Brain microvascular endothelial cell (primary cell): Measurements from ENCODE around the gene RXFP2.
A peak's percentile ranks its signal among the peaks of the same experiment; 100 is the strongest.

Experiments used
- DNase-seq: peaks from one replicate; pipeline ENCODE4 v3.0.0-alpha.2; 2020
- H3K27ac ChIP-seq: fragments of 250-450 bp; sonication (Bioruptor Pico); 2 replicates; pipeline ENCODE4 v1.5.1; 2020; ENCODE audit warnings: mild to moderate bottlenecking, moderate library complexity
- H3K27me3 ChIP-seq: fragments of 250-450 bp; sonication (Bioruptor Pico); replicated peaks from 2 replicates; pipeline ENCODE4 v1.5.1; 2020; ENCODE audit warnings: mild to moderate bottlenecking
- H3K36me3 ChIP-seq: fragments of 250-450 bp; sonication (Bioruptor Pico); replicated peaks from 2 replicates; pipeline ENCODE4 v1.5.1; 2020; ENCODE audit warnings: mild to moderate bottlenecking
- H3K4me3 ChIP-seq: 2 replicates; pipeline ENCODE4 v1.5.1; 2011; ENCODE audit warnings: low read depth, mild to moderate bottlenecking, control low read depth, low read length, moderate library complexity
- in situ Hi-C: cut with HindIII; loops from 2 replicates; pipeline ENCODE4 v1.10.0; 2017; ENCODE audit warnings: low sequenced_read_pairs, low pct_ligation_motif_present
- TF ChIP-seq, protein P1 (sequence below): IDR thresholded peaks from 2 replicates; pipeline ENCODE4 v1.5.1; 2011; ENCODE audit warnings: low read depth, mild to moderate bottlenecking, moderate library complexity, low read length, control low read depth, inconsistent platforms; ENCODE audit errors: missing control alignments

RXFP2 gene

DNA sequence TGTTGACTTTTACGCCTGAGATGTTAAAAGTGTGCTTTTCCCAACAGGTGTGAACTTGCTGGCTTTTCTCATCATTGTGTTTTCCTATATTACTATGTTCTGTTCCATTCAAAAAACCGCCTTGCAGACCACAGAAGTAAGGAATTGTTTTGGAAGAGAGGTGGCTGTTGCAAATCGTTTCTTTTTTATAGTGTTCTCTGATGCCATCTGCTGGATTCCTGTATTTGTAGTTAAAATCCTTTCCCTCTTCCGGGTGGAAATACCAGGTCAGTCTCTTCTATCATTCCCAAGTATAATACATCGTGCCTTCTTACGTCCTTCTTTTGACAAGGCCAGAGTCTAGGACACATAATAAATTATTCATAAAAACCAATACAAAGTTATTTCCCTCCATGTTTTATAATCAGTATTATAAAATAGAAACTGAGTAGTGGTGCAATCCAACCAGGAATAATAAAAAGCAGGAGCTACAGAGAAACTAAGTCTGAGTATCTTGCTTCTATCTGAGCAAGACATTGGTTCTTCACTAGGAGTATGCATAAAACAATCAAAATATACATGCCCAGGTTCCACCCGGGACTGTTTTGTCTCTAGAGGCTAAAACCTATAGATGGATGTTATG is 57.9 kb downstream of the RXFP2 start:
- Histone ChIP-seq H3K4me3 (no peak overlapping the region), H3K36me3 (no peaks in the 10 kb centered on the region), H3K27me3 (no peaks in the 10 kb centered on the region), H3K27ac (no peak overlapping the region)
- peak; percentile 17 for DNase-seq
- in situ Hi-C loops, result no loop called here
- TF ChIP-seq, protein P1, sequence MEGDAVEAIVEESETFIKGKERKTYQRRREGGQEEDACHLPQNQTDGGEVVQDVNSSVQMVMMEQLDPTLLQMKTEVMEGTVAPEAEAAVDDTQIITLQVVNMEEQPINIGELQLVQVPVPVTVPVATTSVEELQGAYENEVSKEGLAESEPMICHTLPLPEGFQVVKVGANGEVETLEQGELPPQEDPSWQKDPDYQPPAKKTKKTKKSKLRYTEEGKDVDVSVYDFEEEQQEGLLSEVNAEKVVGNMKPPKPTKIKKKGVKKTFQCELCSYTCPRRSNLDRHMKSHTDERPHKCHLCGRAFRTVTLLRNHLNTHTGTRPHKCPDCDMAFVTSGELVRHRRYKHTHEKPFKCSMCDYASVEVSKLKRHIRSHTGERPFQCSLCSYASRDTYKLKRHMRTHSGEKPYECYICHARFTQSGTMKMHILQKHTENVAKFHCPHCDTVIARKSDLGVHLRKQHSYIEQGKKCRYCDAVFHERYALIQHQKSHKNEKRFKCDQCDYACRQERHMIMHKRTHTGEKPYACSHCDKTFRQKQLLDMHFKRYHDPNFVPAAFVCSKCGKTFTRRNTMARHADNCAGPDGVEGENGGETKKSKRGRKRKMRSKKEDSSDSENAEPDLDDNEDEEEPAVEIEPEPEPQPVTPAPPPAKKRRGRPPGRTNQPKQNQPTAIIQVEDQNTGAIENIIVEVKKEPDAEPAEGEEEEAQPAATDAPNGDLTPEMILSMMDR, result peak; percentile 52

DNA sequence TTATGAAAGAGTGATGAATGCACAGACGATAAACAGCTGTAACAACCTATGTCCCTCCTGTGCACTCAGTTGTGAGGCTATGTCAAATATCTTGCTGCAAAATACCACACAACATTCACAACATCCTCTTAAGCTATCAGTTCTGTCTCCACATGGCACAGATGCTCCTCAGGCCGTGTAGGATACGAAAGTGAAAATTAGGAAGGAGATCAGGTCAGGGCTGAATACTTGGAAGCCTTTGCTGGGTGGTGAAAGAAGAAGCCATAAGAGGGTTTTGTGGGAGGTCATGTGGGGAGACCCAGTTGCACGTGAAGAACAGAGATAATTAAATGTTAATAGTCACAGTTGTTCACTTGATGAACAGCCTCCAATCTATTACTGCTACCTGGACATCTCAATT is 58.9 kb downstream of the RXFP2 start:
- Histone ChIP-seq H3K36me3 (no peaks in the 10 kb centered on the region), H3K4me3 (no peak overlapping the region), H3K27ac (no peak overlapping the region), H3K27me3 (no peaks in the 10 kb centered on the region)
- no peak for DNase-seq
- in situ Hi-C loops, result no loop called here
- TF ChIP-seq, protein P1, result no peak

DNA sequence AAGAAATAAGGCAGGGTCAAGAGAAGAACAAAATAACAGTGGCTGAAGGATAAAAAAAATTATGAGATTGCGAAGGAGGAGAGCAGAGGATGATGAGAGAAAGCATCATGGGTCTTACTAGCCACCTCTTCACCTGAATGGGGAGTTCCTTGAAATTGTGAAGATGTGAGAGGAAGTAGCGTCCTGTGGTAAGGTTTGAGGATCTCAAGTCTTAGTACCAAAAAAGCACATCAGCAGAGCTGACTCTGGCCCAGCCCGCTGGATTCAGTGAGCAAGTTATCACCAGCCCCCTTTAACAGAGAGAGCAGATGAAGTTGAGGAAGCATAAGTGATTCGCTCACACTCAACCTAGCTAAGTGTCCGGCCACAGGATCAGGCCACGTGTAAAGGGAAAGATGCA is 61.8 kb downstream of the RXFP2 start:
- in situ Hi-C loops, result no loop called here
- Histone ChIP-seq H3K27me3 (no peaks in the 10 kb centered on the region), H3K27ac (no peak overlapping the region), H3K4me3 (no peak overlapping the region), H3K36me3 (no peaks in the 10 kb centered on the region)
- TF ChIP-seq, protein P1, result no peak
- DNase-seq, result no peak

DNA sequence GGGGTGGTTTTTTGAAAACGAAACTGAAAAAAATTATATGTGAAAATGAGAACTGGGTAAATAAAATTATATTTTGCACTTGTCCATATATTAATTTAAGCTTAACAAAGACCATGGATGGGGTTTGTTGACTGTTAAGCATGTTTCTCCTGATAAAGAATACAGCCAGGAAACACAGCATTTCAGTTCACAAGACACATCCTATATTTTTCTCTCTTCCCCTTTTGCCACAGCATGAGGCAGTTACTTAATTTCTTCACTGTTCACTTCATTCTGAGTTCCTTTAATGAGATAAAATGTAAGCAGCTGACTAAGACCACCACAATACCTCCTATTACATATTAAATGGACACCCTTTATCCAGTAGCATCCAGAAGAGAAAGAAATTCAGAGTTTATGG is 64.0 kb downstream of the RXFP2 start:
- Histone ChIP-seq H3K27me3 (no peaks in the 10 kb centered on the region), H3K36me3 (no peaks in the 10 kb centered on the region), H3K4me3 (no peak overlapping the region), H3K27ac (no peak overlapping the region)
- TF ChIP-seq, protein P1, result no peak
- no peak for DNase-seq
- in situ Hi-C loops, result no loop called here

DNA sequence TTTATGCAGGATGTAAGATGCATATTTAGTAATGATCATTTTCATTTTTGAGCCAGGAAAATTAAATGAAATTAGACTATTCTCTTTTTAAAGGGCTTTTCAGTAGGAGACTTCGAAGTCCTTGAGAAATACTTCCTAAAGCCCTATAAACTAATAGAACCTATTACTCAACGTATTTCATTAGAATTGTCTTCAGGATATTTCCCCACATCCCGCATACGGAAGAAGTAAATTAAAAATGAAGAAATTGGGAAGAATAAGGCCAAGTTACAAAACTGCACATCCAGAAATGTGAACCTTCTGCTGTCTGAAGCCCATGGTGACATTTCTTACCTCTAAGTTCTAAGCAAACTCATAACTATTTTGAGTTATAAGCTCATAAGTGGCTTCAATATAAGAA is 66.5 kb downstream of the RXFP2 start:
- in situ Hi-C loops, result no loop called here
- no peaks in the 10 kb centered on the region for H3K27me3 ChIP-seq
- H3K4me3 ChIP-seq, result no peak overlapping the region
- DNase-seq, result no peak
- no peak overlapping the region for H3K27ac ChIP-seq
- no peaks in the 10 kb centered on the region for H3K36me3 ChIP-seq
- TF ChIP-seq, protein P1, result no peak

DNA sequence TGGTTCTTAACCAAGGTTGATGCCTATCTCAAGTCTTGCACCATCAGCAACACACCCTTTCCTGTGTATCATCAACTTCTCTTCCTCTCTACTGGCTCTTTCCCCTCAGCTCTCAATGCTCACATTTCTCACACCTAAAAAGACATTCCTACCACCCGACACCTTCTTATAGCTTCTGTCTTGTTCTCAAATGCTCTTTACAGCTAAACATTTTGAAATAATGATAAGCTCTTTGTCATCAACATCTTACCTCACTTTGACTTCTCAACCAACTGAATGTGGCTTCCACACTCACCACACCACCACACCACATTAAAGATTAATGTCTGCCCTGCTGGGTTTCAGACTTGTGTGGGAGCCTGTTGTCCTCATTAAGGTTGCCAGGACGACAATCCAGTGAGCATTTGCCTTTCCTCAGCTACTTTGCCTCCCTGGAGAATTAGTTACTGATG is 67.8 kb downstream of the RXFP2 start:
- in situ Hi-C loops, result no loop called here
- no peaks in the 10 kb centered on the region for H3K36me3 ChIP-seq
- H3K4me3 ChIP-seq, result no peak overlapping the region
- H3K27me3 ChIP-seq, result no peaks in the 10 kb centered on the region
- no peak overlapping the region for H3K27ac ChIP-seq
- TF ChIP-seq, protein P1, result no peak
- DNase-seq, result no peak
